ENCODE measurements around the gene AATF. TPM values are rescaled to one million over a fixed set of nuclear protein-coding genes. Genes with fewer than 3 reads are reported as not detected.
A peak's percentile ranks its signal among the peaks of the same experiment; 100 is the strongest.

The AATF gene
- total and polyA plus RNA-seq, 9 of the 15 experiments (the other 6 are each of a cell fraction or from before 2014, with no cell fraction given) = 34.5 to 133 (median 90.1) TPM

DNA sequence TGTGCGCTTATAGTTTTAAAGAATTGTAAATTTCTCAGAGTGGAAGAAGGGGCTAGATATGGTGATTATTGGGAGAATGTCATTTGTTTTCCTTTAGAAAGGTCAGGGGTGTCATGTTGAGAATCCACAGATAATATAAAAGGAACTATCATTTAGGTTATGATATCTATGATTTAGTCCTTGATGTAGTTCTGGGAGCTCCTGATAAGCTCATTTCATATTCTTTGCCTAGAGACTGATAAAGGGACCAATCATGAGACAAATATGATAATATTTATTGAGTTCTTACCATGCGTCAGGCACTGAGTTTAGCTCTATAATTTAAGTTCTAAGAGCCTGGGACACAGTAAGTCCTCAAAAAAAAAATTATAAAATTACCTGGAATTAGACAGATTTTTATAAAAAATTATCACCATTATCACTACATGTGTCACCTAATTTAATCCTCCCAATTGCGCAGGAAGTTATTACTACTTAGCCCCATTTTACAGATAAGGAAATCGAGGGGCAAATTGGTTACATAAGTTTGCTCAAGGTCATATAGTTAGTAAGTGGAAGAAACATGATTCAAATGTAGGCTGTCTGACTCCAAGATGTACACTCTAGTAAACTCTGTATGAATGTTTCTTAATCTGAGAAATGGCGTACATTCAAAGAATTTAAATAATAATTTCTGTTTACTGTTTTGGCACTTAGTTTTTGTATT, 2.5 kb downstream of the AATF start:
- Histone ChIP-seq H4K20me1 (replicated peaks; ENCODE audit: control insufficient read depth, insufficient read depth, low read length) (0 out of 2 replicates have a peak, but pooled peaks cover 4% of the 10 kb centered on the region), H3K9ac (ENCODE audit: insufficient read depth in 1 of 2, low read depth in 2 of 2, low read length in 2 of 2) (no peak overlapping the region), H3K4me1 (replicated peaks in 1 of 2; ENCODE audit: control insufficient read depth in 2 of 2, insufficient read depth in 2 of 2, low read length in 2 of 2) (peaks cover 19 to 23% of the 10 kb centered on the region in 2 experiments), H3K4me2 (ENCODE audit: insufficient read depth, low read length) (no peak overlapping the region), H3K9me3 (replicated peaks; ENCODE audit: control insufficient read depth, insufficient read depth, low read depth, low read length) (no peaks in the 10 kb centered on the region), H3K79me2 (ENCODE audit: control insufficient read depth, insufficient read depth, low read length) (peaks cover 43% of the 10 kb centered on the region), H2AFZ (ENCODE audit: low read depth, low read length) (no peak overlapping the region), H3K27me3 (ENCODE audit: control insufficient read depth in 2 of 2, insufficient read depth in 2 of 2, low read length in 2 of 2) (peaks cover 3 to 5% of the 10 kb centered on the region in 2 experiments; a peak in 2 of 5 replicates), H3K9me1 (ENCODE audit: control insufficient read depth, insufficient read depth, low read length) (no peaks in the 10 kb centered on the region), H3K27ac (ENCODE audit: extremely low read depth, low read depth, low read length) (no peak overlapping the region), H3K4me3 (no peak overlapping the region), H3K36me3 (ENCODE audit: control insufficient read depth, insufficient read depth, low read length) (peaks cover 61% of the 10 kb centered on the region)
- no peak for FAIRE-seq
- no peak for ATAC-seq
- ChIA-PET CTCF (ENCODE audit: low intra/inter-chr PET ratio) (no interaction called here), POLR2A (interaction anchor here (0.6 kb wide), 1 partner anchor 16 kb away, joined by 4 read pairs; no protein-coding TSS in a partner anchor)
- in situ Hi-C loops (cut with MboI) (no loop called here), intact Hi-C loops (cut with micrococcal nuclease) (no loop called here)
- no TSS peak for BruUV-seq (replicated peaks)
- WGBS (ENCODE audit: insufficient coverage, low coverage, missing lambda C conversion rate) = 57% methylated on average over 5 of the region's 5 CpGs
- DNase-seq (ENCODE audit: extremely low read depth in 1 of 4, low spot score in 3 of 4) = no peak
- TF ChIP-seq GTF2A2 (tag; IDR thresholded peaks at IDR 0.05) (no peak), CBFA2T3 (IDR thresholded peaks at IDR 0.05) (peak; percentile 59), PHF8 (IDR thresholded peaks at IDR 0.05; ENCODE audit: borderline replicate concordance, low read length) (no peak), HNRNPH1 (optimal IDR thresholded peaks at IDR 0.05; ENCODE audit: low read depth, low read length) (no peak), ESRRA (IDR thresholded peaks at IDR 0.05; ENCODE audit: borderline replicate concordance, low read depth) (peak; percentile 74; the same call in 1 of the 2 replicates), ZSCAN32 (CRISPR knock-in tag; IDR thresholded peaks at IDR 0.05) (no peak), TFAM (CRISPR knock-in tag; conservative IDR thresholded peaks at IDR 0.05) (no peak), POLR2H (tag; IDR thresholded peaks at IDR 0.05; ENCODE audit: low read depth) (no peak), MEIS2 (IDR thresholded peaks at IDR 0.05; ENCODE audit: partially characterized antibody) (peak; percentile 12), ETV5 (CRISPR knock-in tag; IDR thresholded peaks at IDR 0.05; ENCODE audit: low read depth) (no peak), TCFL5 (CRISPR knock-in tag; conservative IDR thresholded peaks at IDR 0.05) (no peak), ADNP (tag; IDR thresholded peaks at IDR 0.05) (peak; percentile 92), BCOR (IDR thresholded peaks at IDR 0.05) (peak; percentile 66; the same call in 1 of the 2 replicates), TGIF2 (CRISPR knock-in tag; IDR thresholded peaks at IDR 0.05) (no peak), KDM1A (IDR thresholded peaks at IDR 0.05) (peak in 1 of 2 experiments; percentile 34; a peak in 1 of 4 replicates), RFX5 (IDR thresholded peaks at IDR 0.05; ENCODE audit: low read depth, low read length) (no peak)
- TF ChIP-seq, protein P1, sequence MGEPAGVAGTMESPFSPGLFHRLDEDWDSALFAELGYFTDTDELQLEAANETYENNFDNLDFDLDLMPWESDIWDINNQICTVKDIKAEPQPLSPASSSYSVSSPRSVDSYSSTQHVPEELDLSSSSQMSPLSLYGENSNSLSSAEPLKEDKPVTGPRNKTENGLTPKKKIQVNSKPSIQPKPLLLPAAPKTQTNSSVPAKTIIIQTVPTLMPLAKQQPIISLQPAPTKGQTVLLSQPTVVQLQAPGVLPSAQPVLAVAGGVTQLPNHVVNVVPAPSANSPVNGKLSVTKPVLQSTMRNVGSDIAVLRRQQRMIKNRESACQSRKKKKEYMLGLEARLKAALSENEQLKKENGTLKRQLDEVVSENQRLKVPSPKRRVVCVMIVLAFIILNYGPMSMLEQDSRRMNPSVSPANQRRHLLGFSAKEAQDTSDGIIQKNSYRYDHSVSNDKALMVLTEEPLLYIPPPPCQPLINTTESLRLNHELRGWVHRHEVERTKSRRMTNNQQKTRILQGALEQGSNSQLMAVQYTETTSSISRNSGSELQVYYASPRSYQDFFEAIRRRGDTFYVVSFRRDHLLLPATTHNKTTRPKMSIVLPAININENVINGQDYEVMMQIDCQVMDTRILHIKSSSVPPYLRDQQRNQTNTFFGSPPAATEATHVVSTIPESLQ (CRISPR knock-in tag; IDR thresholded peaks at IDR 0.05) = no peak
- TF ChIP-seq, protein P2, sequence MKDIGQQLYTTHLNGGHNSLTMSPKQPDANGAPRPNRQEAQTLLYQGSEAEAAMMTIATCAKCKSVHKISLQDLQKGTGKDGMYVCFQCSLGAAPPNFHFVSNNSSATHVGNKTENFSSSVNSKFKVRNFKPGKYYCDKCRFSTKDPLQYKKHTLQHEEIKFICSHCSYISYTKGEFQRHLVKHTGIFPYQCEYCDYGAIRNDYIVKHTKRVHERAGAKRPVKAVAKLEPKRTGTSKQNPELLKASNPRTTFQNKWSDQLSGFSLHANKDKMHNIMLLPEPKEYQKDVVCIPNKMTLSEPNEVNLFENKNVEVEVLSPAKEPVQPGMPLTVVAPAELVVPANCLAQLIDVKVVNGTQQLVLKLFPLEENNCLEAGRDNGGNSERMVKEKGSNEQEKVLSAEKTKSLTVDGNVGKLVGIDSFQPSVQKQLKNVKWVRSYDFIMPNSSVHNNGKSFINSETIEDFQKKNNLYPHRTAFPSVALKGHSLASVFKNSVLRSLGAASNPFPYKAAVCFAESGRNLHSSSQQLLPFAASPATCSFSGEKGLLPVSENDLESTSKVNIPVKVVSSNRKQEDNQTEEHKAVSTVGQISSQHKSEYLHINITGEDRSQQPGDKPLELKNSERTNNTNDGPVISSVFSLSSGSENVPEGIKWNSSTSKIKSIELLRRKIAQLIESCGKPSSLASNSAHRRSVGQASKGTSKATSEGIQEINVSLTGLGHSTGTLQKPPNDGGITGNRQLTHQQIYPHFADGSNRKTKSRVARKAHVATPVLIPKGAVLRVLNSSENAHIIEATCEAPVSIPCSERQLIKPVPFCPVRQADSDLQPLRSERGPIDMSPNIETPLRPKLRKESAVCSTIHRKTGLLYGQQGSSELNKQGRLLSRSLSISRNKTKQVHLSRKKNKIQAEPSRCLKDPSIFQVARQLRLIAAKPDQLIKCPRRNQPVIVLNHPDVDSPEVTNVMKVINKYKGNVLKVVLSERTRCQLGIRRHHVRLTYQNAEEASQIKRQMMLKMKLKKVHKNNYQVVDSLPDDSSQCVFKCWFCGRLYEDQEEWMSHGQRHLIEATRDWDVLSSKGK (CRISPR knock-in tag; IDR thresholded peaks at IDR 0.05) = no peak
